ENCODE data around the gene KCNH1. TPM values are rescaled to one million over a fixed set of nuclear protein-coding genes. Genes with fewer than 3 reads are reported as not detected.

KCNH1 gene
- total and polyA plus RNA-seq, 2 experiments from 2014 or later: 0.28 TPM; not detected in 1

GRCh38 chr1:211133393-211133835 lies 534 bp downstream of the KCNH1 start:
- Mint-ChIP-seq H3K4me1 (peaks cover 13% of the 10 kb centered on the region), H3K27me3 (ENCODE audit: insufficient read depth, low read depth, poor library complexity) (peaks cover 18% of the 10 kb centered on the region), H3K9me3 (no peaks in the 10 kb centered on the region), H3K36me3 (ENCODE audit: low read depth) (no peaks in the 10 kb centered on the region), H3K4me3 (peak overlapping the region; percentile 76), H3K27ac (no peak overlapping the region)
- Histone ChIP-seq H4K20me1 (replicated peaks; ENCODE audit: insufficient read depth) (no peaks in the 10 kb centered on the region), H2AFZ (peak overlapping the region; percentile 98), H3F3A (replicated peaks; ENCODE audit: low read depth) (no peaks in the 10 kb centered on the region), H3K4me1 (ENCODE audit: insufficient read depth) (peaks cover 8% of the 10 kb centered on the region; the same call in 1 of the 2 replicates), H3K27ac (ENCODE audit: low read depth) (no peak overlapping the region), H3K9me2 (ENCODE audit: insufficient read depth) (no peaks in the 10 kb centered on the region), H3K27me3 (ENCODE audit: insufficient read depth) (peaks cover 32% of the 10 kb centered on the region), H3K4me3 (peak overlapping the region; percentile 72), H3K4me2 (peak overlapping the region; percentile 88), H3K36me3 (ENCODE audit: insufficient read depth) (no peaks in the 10 kb centered on the region), H3K79me2 (replicated peaks; ENCODE audit: insufficient read depth) (no peaks in the 10 kb centered on the region)
- peak; percentile 54 for ATAC-seq
- peak; percentile 46 for TF ChIP-seq EZH2 (IDR thresholded peaks at IDR 0.05; ENCODE audit: low read depth, unreplicated experiment)
- no peak for TF ChIP-seq CTCF (conservative IDR thresholded peaks at IDR 0.05; ENCODE audit: low read depth in 2 of 2)
- 0 out of 2 replicates have a peak, but pooled peaks have one; percentile 5 for TF ChIP-seq ZNF462 (CRISPR knock-in tag; IDR thresholded peaks at IDR 0.05)
- TF ChIP-seq NANOG (IDR thresholded peaks at IDR 0.05; ENCODE audit: borderline replicate concordance): no peak
- TF ChIP-seq POLR2AphosphoS5 (IDR thresholded peaks at IDR 0.05; ENCODE audit: low read depth): no peak
- no peak for TF ChIP-seq STAT1 (IDR thresholded peaks at IDR 0.05; ENCODE audit: unreplicated experiment)
- no peak for TF ChIP-seq ZNF114 (CRISPR knock-in tag; IDR thresholded peaks at IDR 0.05)
- DNase-seq (ENCODE audit: low spot score): peak; percentile 62

All from GM23338 (cell line).